Left cardiac atrium (tissue), 4 donors: ENCODE data around the gene GLRA1. TPM values are rescaled to one million over a fixed set of nuclear protein-coding genes. Genes with fewer than 3 reads are reported as not detected.
"Not testable (repeated sequence)": the region's sequence is repeated elsewhere in the genome, so short reads cannot be mapped to it uniquely, and the experiment has no call there.

ENCODE experiments used
- ATAC-seq, 2 donors: fragments of 200-7000 bp; cut with Tn5 transposase; one replicate each; pipeline ENCODE4 v1.9.1; 2020; ENCODE audit warnings: mild to moderate bottlenecking in 2 of 2, moderate library complexity in 2 of 2
- DNase-seq: peaks from one replicate; pipeline ENCODE4 v3.0.0-alpha.2; 2020
- intact Hi-C, 2 donors: fragments of 100-400 bp; cut with DNase I; formaldehyde crosslinking; loops; one replicate each; pipeline versions ENCODE4 v1.14.1 to v1.15.1; 2022 to 2023
- total RNA-seq, 2 donors: library from RNA; stranded (reverse); fragmentation: NEBNext Ultra II Directional; extraction: Animal tissue kit (Norgen Biotek cat#: 25700); gene quantifications; one replicate each; pipeline ENCODE4 v1.2.1, GENCODE V29; 2021
- donor health status: DM: no; HTN: yes; CAD: no.
- donor health status: DM: no; HTN: yes; CAD: no; lungs with severe emphysema.
- donor health status: DM: yes; HTN: yes; CAD: no.
- donor health status: Dilated cardiomyopathy.

The GLRA1 gene
- total RNA-seq, 2 donors from 2014 or later: not detected

DNA sequence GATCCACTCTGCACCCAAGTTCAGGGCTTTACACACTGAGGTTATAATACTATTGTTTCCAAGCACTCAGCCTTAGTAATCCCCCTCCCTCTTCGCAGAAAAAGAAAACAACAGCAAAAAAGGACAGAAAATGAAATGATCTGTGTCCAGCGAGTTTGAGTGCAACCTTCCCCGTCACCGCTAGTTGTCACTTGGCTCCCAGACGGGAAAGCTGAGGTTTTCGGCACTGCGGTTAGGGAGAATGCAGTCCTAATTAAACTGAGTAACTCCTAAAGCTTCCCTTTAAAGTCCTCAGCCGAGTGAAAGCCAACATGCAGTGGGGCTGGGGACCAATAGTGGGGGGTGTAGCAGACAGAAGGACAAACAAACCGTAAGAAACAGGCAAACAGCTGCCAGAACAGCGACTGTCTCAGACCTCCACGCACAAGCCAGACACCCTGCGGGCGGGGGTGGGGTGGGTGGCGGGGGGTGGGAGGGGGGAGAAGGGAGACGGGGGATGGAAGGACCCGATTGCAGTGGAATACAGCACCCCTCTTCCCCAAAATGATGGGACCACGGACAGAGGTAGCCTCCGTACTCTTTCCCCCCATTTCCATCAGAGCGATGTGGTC, 680 bp downstream of the GLRA1 start:
- DNase-seq: no peak
- intact Hi-C loops: no loop called here
- ATAC-seq: no peak

DNA sequence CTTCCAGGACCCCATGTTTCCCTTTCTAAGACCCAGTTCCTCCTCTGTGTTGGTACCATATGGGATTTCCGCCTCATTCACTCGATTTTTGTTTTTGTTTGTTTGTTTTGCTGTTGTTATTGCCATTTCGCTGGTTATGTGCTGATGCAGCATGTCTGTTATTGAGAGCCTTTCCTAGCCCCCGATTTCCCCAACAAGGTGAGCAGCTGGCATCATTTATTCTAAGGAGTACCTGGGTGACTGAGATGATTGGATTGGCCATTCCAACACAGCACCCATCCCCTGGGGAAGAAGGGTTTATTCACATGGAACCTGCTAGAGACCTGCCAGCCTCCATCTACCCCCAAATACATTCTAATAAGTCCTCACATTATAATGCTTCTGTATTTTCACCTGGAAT, 2.7 kb downstream of the GLRA1 start:
- DNase-seq (no peak), ATAC-seq (no peak)
- intact Hi-C loops: no loop called here

DNA sequence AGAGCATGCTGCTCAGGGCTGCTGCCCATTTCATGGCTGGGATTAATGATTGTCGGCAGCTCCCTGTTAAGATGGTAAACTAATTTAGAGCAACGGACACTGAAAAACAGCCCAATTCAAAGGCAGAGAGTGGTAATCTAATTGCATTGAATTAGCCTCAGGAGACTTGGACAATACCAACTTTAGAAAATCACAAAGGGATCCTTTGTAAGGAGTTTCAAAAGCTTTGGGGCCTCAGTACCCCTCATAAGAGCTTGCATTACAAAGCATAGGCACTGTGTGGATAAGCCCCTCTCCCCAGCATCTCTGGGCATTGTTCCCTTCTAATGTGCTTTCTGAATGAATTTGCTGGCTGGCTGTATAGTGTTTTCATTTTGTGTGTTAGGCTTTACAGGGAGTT, 6.7 kb downstream of the GLRA1 start:
- intact Hi-C loops: no loop called here
- no peak for ATAC-seq

DNA sequence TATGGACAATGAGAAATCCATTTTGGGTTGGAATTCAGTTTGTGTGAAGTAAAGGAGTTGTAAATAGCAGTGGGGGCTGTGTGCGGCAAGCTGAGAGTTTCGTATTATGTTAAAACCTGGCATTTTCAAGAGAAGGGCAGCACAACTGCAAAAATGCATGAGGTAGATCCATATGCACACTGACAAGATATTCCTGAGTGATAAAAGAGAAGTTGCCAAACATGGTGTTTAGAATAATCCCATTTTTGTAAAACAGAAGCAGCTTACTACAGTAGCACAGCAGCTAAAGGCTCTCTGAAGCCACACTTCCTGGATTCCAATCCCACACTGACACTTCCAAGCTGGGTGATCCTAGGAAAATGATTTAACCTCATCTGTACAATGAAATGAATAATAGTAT, 11.2 kb downstream of the GLRA1 start:
- ATAC-seq: no peak
- no peak for DNase-seq
- intact Hi-C loops: no loop called here

More for the DNA sequence above, 6.7 kb downstream of the GLRA1 start:
- DNase-seq: no peak

DNA sequence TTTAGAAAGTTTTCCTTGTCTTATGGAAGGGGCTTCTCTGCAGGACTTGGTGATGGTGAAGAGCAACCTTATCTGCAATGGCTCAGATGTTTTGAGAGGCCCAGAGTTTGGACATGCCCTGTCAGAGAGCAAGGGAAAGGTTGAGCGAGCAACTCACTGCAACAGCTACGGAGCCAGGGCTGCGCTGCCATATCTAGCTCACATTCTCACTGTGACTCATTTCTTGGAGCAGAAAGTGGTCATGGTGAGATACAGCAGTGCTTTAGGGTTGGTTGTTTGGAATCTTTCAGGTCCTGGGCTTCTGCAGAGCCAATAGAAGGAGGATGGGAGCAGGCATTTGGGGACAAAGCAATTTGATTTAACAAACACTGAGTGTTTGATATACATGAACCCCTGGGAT, 12.3 kb downstream of the GLRA1 start:
- intact Hi-C loops: no loop called here
- no peak for DNase-seq
- ATAC-seq: peak in 1 of 2 donors; percentile 78

DNA sequence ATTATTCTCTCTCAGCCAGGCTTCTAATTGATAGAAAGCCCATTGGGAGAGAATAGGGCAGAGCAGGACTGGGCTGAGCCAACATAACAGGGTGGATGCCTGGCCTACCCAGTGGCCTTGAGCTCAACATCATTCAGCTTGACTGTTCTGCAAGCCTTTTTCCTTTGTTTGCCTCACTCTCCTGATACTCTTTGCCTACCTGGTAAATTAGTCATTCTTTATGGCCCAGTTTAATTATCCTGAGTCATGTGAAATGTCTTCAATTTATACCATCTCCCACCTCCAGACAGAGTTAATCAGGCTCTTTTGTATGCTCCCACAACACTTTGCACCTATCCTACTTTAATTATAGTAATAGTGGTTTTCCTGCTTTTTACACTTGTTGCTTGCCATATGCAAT, 13.6 kb downstream of the GLRA1 start:
- no peak for DNase-seq
- intact Hi-C loops: no loop called here
- no peak for ATAC-seq

DNA sequence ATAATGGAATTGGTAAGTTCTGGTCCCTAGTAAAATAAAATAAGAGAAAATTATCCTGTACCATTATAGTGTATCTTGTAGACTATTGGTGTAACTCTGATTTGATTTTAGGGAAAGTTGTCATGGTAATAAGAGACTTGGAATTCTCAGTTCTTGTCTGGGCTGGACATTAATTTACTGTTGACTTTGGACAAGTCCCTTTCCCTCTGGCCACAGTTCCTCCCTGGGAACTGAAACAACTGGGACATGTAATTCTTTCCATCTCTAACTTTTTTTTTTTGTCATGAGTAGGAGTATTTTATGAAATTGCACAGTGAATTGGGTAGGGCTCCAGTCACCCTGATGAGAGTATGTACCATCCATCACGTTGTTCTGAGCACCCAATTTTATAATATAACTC, 15.0 kb downstream of the GLRA1 start:
- ATAC-seq (peak in 1 of 2 donors; percentile 55), DNase-seq (no peak)
- intact Hi-C loops: no loop called here

DNA sequence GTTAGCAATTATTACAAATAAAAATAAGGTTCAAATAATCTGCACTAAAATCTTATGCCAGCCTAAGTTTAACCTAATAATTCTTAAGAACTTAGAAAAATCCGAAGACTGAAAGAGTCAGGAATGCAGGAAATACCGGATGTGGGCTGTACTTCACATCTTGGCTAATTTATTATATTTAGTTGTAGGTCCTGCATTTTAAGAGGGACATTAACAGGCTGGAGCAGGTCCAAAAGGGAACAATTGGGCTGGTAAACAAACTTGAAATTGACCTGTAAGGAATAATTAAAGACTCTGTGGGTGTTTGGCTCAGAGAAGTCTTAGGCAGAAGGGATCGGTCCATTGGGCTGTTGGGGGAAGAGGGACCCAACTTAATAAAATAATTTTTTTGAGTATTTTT, 18.4 kb downstream of the GLRA1 start:
- intact Hi-C loops: no loop called here
- no peak for ATAC-seq
- DNase-seq: no peak

DNA sequence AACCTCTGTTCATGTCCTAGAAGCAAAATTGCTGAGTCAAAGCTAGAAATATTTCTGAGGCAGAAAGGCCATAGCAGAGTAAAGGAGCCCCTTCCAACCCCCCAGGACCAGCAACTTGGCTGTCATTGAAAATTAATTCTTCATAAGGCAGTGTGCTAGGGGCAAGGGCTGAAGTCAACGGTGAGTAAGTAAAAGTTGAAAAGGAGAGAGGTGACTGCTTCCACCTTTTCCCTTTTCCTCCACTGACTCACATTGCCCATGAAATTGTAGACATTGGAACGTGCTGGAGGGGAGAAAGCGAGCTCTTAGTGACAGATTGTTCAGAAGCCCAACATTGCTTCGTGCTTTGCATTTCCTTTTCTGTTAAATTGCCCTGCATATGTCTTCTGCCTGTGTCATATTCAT, 19.1 kb downstream of the GLRA1 start:
- ATAC-seq (no peak), DNase-seq (no peak)
- intact Hi-C loops: no loop called here

DNA sequence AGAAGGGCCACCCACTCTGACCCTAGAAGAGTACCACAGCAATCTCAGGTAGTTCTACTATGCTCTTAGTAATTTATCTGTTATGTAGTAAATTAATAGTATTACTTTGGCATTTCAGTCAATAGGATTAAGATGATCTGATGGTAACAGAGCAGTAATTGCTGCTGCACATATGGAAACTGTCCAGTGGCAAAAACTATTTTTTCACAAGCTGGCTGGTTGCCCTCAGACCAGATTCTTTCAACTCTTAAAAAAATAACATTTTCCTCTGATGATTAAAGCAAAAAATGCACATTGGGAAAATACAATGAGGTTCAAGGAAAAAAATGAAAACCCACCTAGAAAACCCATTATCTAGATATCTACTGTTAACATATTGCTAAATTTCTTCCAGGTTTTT, 19.7 kb downstream of the GLRA1 start:
- DNase-seq (no peak), ATAC-seq (no peak)
- intact Hi-C loops: no loop called here

DNA sequence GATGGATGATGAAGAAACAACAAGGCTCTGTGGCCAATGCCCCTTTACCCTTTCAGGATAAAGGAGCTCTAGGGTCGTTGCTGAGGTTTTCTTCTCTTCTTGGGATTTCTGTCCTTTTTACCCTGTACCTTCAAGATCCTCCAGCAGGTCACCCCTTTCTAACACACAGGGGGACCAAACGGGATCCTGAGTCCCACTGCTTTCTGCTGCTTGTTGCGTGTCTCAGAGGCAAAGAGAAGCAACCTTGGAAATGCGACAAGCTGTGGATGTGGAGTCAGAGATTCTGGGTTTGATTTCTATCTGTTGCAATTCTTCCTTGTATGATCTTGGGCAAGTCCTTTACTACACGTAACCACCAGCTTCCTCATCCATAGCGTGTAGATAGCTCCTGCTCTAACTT, 20.5 kb downstream of the GLRA1 start:
- DNase-seq: no peak
- intact Hi-C loops: no loop called here
- ATAC-seq: no peak

DNA sequence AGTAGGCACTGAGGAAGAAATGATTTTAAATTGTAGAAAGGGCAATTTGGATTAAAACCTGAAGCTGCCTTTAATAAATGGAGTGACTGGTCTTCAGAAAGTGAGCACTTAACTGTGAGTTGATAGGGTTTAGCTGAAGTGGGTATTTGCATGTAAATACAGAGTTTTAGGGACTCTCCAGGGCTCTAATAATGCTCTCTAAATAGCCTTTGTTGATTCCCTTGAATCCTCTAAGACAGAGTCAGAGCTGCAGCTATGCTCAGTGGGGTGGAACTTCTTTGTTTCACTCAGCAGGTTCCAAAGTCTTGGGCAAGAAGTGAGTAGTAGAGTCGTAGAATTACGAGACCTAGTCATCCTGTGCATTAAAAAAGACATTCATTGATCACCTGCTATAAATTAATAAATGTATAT, 21.4 kb downstream of the GLRA1 start:
- intact Hi-C loops: no loop called here
- no peak for ATAC-seq

DNA sequence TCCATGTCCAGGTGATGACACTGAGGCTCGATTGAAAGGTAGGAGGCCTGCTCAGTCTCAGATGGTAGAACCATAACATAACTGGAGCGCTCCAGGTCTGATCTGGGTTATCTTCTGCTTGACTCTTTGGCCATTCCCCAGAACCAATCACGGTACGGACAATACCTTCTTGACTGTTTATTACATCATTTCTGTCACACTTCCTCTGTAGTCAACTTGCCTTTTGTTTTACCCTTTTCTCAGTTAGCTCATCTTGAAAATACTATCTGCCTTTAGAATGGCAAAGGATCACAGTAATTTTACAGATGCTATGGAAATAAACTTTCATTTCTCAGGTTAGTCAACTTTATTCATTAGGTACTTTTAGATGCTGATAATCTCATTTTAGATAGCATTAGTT, 22.4 kb downstream of the GLRA1 start:
- intact Hi-C loops: no loop called here
- no peak for DNase-seq
- no peak for ATAC-seq

More for the DNA sequence above, 21.4 kb downstream of the GLRA1 start:
- DNase-seq: no peak

DNA sequence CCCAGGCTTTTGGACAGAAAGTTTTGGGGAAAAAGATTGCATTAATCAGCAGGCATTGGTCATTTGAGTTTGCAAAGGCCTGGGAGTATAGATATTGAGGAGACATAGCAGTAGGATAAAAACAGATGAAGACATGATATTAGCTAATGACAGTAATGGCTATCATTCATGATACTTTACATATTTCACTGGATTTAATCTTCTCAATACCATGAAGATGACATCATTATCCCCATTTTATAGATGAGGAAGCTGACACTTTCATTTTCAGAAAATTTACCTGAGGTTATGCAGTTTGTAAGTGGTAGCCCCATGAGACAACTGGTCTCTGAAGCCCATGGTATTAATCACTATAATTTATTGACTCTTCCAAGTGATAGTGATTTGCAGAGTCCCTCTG, 23.0 kb downstream of the GLRA1 start:
- DNase-seq (no peak), ATAC-seq (no peak)
- intact Hi-C loops: no loop called here

DNA sequence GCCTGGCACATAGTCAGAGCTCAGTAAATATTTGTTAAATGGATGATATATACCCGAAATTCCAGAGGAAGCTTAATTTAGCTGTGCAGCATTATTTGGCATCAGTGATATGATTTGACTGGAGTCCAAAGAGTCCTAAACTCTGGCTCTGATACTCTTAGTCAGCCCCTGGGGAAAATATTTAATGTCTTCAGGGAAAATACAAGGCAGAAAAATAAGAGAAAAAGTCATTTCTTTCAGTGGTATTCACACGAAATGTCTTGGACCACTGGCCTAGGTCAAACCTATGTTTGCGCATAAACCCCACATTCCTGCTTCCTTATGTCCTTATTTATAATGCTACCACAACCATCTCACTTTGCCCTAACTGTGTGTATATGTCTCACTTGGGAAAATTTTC, 23.8 kb downstream of the GLRA1 start:
- ATAC-seq: no peak
- intact Hi-C loops: no loop called here
- no peak for DNase-seq

DNA sequence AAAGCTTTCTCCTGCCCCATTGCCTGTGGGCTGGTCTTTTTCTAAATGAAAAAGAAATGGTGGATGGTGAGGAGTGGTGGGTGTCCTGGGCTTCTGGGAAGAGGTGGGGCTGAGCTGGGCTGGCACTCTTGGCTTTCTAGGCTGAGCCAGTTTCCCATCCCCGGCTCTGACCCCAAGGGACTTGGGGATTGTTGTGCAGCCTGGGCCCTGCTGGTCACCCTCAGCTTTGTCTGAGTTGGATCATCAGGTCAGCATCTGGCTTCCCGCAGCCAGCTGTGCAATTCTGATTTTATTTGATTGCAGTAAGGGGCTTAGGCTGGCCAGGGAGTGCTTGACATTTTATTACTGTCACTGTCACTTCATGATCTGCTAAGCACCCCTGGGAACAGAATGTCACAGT, 25.3 kb downstream of the GLRA1 start:
- intact Hi-C loops: no loop called here
- ATAC-seq (peak in 1 of 2 donors; percentile 23), DNase-seq (no peak)

DNA sequence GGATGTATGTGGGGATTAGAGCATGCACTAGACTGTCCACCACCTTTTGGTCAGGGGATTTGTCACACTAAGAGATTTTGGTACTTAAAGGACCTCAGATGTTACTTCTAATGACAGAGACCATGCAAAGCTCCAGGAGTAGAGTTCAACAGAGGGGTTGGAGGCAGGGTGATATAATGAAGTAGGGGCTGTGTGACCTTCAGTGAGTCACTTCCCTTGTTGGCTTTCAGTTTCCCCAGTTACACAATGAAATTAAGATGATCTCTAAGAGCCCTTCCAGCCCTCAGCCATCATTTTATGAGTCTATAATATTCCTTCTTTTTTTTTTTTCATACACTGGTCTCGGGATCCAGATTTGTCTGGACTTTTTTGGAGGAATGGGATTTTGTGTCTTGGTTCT, 26.8 kb downstream of the GLRA1 start:
- no peak for ATAC-seq
- intact Hi-C loops: no loop called here

DNA sequence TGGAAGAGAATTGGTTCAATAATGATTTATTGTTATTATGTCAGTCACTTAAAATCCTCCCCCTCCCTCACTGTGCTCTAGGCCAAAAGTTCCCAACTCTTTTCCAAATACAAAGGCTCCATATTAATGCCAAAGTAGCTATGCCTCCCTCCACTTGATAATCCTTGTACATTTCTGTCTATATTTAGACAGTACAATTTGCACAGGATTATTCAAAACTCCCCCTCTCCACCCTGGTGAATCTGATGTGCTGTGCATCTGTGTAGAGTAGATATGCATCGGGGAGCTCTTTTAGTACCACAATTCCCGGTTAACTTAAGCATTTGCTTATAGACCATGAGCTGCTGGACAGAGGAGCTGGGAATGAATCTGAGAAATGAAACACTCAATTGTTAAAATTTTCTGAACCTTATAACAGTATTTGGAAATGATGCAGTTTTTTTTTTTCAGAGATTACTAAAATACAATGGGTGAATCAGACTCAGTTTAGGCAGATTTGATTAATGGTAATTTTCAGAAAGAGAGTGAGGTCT, 27.6 kb downstream of the GLRA1 start:
- ATAC-seq (no peak), DNase-seq (no peak)
- intact Hi-C loops: no loop called here

More for the DNA sequence above, 26.8 kb downstream of the GLRA1 start:
- DNase-seq: no peak

DNA sequence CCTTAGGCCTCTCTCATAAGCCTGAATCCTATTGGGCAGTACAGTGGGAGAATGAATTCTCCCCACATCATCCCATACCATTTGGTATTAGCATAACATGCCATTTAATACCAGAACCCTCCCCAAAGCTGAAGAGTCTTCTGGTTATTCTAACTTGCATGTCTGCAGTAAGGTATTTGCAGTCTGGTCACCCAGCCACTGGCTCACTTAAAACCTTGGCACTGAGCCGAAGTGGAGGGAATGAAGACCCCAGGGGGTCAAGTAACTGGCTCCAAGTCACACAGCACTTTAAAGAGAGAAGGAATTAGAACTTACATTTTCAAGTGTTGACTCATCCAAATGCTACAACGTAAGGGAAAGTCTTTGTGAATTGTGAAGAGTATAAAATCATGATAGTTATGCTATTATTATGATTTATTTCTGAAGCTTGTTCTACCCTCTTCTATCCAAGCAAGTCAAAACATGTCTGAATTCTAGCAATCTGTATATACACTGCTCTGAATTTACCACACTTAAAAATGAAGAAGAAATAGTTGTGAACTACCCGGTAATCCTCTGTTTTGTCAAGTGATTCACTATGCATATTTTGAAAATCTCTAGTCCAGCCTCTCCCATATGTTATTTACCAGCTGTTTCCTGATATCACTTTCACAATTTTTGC, 28.5 kb downstream of the GLRA1 start:
- DNase-seq (no peak), ATAC-seq (no peak)
- intact Hi-C loops: no loop called here

DNA sequence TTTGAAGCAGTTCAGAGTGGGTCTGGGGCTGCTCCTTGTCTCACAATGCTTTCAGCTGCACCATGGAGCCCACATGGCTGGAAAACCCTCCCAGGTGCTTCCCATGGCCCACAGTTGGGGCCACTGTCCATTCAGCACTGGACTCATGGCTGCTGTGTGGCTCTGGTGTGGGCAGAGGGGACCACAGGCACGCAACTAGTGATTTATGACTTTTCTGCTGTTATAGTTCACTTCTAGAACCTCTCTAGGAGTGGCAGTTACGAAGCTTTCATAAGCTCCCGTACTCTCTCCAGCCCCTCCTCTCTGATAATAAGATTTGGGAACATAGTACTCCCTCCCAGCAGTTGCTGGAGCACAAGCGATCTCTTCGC, 29.0 kb downstream of the GLRA1 start:
- intact Hi-C loops: no loop called here
- no peak for DNase-seq
- ATAC-seq: no peak

DNA sequence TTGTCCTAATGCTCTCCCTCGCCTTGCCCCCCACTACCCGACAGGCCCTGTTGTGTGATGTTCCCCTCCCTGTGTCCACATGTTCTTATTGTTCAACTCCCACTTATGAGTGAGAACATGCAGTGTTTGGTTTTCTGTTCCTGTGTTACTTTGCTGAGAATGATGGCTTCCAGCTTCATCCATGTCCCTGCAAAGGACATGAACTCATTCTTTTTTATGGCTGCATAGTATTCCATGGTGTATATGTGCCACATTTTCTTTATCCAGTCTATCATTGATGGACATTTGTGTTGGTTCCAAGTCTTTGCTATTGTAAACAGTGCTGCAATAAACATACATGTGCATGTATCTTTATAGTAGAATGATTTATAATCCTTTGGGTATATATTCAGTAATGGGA, 31.2 kb downstream of the GLRA1 start:
- DNase-seq, ATAC-seq, intact Hi-C loops: not testable (repeated sequence)
